HG03432 (cell line): ENCODE results near the gene MRPS2.

Experiments used
- ATAC-seq: cut with Tn5 transposase; IDR thresholded peaks from one replicate; pipeline ENCODE4 v1.9.1; 2021; ENCODE audit warnings: mild to moderate bottlenecking, moderate library complexity; ENCODE audit not compliant: unreplicated experiment

Gene MRPS2

GRCh38 chr9:135551031-135551430 lies 50.5 kb downstream of the MRPS2 start:
- no peak for ATAC-seq

GRCh38 chr9:135551456-135551855 lies 51.0 kb downstream of the MRPS2 start:
- ATAC-seq: no peak

DNA sequence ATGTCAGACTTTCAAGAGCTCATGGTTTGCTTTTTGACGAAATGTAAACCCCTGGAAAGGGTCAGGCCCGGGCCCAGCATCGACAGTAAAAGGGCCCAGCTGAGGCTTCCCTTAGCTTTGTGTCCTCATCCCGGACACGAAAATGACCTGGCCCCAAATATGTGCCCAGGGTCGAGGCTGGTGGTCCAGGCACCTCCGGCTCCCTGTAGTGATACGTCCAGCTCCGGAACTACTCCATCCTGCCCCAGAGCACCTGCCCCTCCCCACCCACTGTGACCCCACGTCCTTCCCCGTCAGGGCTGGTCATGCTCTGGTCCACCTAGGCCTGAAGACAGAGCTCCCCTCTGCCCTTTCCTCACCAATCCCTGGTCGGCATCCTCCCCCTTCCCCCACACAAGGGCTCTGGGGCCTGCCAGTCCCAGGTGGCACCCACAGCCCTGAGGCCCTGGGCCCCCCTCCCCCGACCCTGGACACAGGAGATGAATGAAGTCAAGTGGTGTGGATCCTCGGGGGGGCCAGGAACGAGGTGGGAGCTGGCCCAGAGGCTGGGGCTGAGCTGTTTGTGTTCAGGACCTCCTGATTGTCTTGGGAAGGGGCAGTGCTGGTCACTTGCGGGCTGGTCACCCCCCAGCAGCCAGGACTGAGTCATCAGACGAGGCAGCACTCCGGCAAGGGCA lies 51.7 kb downstream of the MRPS2 start:
- ATAC-seq: no peak

DNA sequence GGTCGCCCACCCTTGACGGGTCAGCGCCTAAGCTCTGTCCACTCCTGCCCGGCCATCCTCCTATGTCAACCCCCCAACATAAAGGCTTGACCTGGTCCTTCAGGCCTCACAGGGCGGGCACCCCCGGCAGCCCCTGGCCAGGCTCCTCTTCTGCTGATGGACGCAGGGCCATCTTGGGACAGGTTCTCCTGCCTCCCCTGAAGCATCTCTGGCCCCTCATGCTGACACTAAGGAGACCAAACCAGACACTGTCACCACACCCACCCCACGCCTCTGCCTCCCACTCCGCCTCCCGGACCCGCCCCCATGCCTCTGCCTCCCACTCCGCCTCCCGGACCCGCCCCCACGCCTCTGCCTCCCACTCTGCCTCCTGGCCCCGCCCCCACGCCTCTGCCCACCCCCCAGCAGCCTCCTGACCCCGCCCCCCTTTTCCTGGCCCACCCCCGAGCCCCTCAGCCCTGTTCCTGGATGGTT lies 52.3 kb downstream of the MRPS2 start:
- ATAC-seq: no peak
